Calu3 (cell line): ENCODE results near the gene PSMC4. TPM values are rescaled to one million over a fixed set of nuclear protein-coding genes. Genes with fewer than 3 reads are reported as not detected.

Source experiments
- BruUV-seq: library from RNA; stranded (reverse); fragments of 400-500 nt; replicated peaks from 2 replicates; lab custom pipeline; 2021; lab: Mats Ljungman, UMichigan
- CTCF ChIA-PET: fragments of 300-600 bp; sonication (Branson Sonifier 250); formaldehyde crosslinking; loops from one replicate; lab custom pipeline; 2022; ENCODE audit warnings: antibody characterized with exemption; lab: Charles Lee
- DNase-seq: peaks from one replicate; pipeline ENCODE4 v3.0.0; 2022
- H3K27ac Mint-ChIP-seq: one replicate; pipeline ENCODE4 v1.8.0; 2022; ENCODE audit warnings: mixed read lengths; ENCODE audit not compliant: unreplicated experiment
- H3K27me3 Mint-ChIP-seq: one replicate; pipeline ENCODE4 v1.8.0; 2022; ENCODE audit warnings: mixed read lengths; ENCODE audit not compliant: unreplicated experiment
- H3K36me3 Mint-ChIP-seq: one replicate; pipeline ENCODE4 v1.8.0; 2022; ENCODE audit warnings: mild to moderate bottlenecking, moderate library complexity, mixed read lengths; ENCODE audit not compliant: insufficient read depth, unreplicated experiment
- H3K4me1 Mint-ChIP-seq: one replicate; pipeline ENCODE4 v1.8.0; 2022; ENCODE audit warnings: mild to moderate bottlenecking, low read depth, mixed read lengths; ENCODE audit not compliant: unreplicated experiment
- H3K4me3 Mint-ChIP-seq: one replicate; pipeline ENCODE4 v1.8.0; 2022; ENCODE audit warnings: mild to moderate bottlenecking, low read depth, moderate library complexity, mixed read lengths; ENCODE audit not compliant: unreplicated experiment
- H3K9me3 Mint-ChIP-seq: one replicate; pipeline ENCODE4 v1.8.0; 2022; ENCODE audit warnings: low read depth, mixed read lengths; ENCODE audit not compliant: unreplicated experiment
- CTCF ChIP-seq: fragments of 200-600 bp; IDR thresholded peaks from one replicate; pipeline ENCODE4 v1.8.0; 2022; ENCODE audit warnings: antibody characterized with exemption; ENCODE audit not compliant: unreplicated experiment
- intact Hi-C: fragments of 100-400 bp; cut with micrococcal nuclease; formaldehyde crosslinking; loops from one replicate; pipeline ENCODE4 v1.10.0; 2022; ENCODE audit not compliant: unreplicated experiment
- total RNA-seq: library from RNA; stranded (reverse); gene quantifications from 2 replicates; pipeline ENCODE4 v1.2.3, GENCODE V29; 2022

The PSMC4 gene
- total RNA-seq, 1 experiment from 2014 or later, result 300 TPM

- intact Hi-C loops, result no loop called here
- no peak for TF ChIP-seq CTCF
- peaks cover 18% of the 10 kb centered on the region for H3K4me1 Mint-ChIP-seq
- peak overlapping the region; percentile 92 for H3K27ac Mint-ChIP-seq
- H3K4me3 Mint-ChIP-seq, result peak overlapping the region; percentile 96
- no peaks in the 10 kb centered on the region for H3K27me3 Mint-ChIP-seq
- CTCF ChIA-PET, result interaction anchor here (2.2 kb wide), 1 partner anchor 26 kb away, joined by 11 read pairs; the partner anchor contains the start of gene PSMC4
- peak; percentile 43 for DNase-seq
- peaks cover 13% of the 10 kb centered on the region for H3K36me3 Mint-ChIP-seq
- TSS peak; percentile 91 for BruUV-seq
- H3K9me3 Mint-ChIP-seq, result peaks cover 12% of the 10 kb centered on the region
Observed at GRCh38 chr19:39996218-39996810, 25.3 kb downstream of the PSMC4 start.

DNA sequence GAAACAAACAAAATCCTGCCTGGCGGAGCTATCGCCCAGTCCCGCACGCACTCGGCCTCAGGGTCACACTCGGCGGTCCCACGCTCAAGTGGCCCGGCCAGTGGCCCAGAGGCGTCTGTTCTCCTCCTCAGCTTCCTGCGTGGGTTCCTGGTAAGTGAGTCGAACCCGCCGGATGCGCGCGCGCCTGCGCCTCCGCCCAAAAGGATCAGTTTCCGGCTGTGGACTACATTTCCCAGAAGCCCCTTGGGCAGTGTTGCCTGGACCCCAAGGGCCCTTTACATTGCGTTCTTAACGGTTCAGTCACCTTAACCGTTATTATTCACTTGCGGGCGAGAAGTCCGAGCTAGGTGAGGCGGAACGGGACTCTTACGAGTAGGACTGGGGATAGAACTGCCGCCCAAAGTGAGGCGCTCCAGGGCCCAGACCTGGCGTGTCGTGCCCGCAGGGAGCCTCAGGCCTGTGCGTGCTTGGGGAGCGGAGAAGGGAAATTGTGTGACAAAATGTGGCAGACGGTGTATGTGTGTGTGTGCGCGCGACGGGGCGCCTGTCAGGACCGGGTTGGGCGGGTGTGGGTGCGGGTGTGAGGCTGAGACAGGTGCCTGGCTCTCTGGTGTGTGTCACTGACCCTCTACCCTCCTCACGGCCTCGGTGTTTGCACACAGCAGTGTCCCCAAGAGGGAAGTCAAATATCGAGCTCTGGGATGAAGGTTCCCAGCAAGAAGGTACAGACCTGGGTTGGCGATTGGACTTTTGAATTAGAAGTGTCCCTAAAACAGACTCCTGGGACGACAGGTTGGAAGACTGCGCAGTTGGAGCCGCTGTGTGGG lies 26.1 kb downstream of the PSMC4 start, which contains the start of gene ZNF546:
TSS of gene ZNF546 (plus strand) at position 250 of the 827 bp plus-strand sequence. CDS start 1,267 bp downstream, outside the sequence.
- peaks cover 18% of the 10 kb centered on the region for H3K4me1 Mint-ChIP-seq
- intact Hi-C loops, result no loop called here
- BruUV-seq, result no TSS peak
- no peak for TF ChIP-seq CTCF
- peak within 1 kb of the TSS; percentile 96 for H3K4me3 Mint-ChIP-seq
- peaks cover 12% of the 10 kb centered on the region for H3K9me3 Mint-ChIP-seq
- CTCF ChIA-PET, result interaction anchor here (0.6 to 2.2 kb wide), 2 partner anchors 27 to 1343 kb away, joined by 4 to 11 read pairs; partner anchors contain the start of gene PSMC4
- peaks cover 13% of the 10 kb centered on the region for H3K36me3 Mint-ChIP-seq
- peak; percentile 87 for DNase-seq
- H3K27ac Mint-ChIP-seq, result peak within 1 kb of the TSS; percentile 92
- no peaks in the 10 kb centered on the region for H3K27me3 Mint-ChIP-seq

- Mint-ChIP-seq H3K27me3 (no peaks in the 10 kb centered on the region), H3K9me3 (peaks cover 7% of the 10 kb centered on the region), H3K4me3 (peak overlapping the region; percentile 96), H3K4me1 (peaks cover 18% of the 10 kb centered on the region), H3K27ac (peak overlapping the region; percentile 92), H3K36me3 (peaks cover 13% of the 10 kb centered on the region)
- no peak for DNase-seq
- CTCF ChIA-PET, result interaction anchor here (0.6 to 2.2 kb wide), 2 partner anchors 27 to 1344 kb away, joined by 4 to 11 read pairs; partner anchors contain the start of gene PSMC4
- TF ChIP-seq CTCF, result no peak
- intact Hi-C loops, result no loop called here
- no TSS peak for BruUV-seq
Observed at GRCh38 chr19:39997638-39998216, 26.8 kb downstream of the PSMC4 start.

DNA sequence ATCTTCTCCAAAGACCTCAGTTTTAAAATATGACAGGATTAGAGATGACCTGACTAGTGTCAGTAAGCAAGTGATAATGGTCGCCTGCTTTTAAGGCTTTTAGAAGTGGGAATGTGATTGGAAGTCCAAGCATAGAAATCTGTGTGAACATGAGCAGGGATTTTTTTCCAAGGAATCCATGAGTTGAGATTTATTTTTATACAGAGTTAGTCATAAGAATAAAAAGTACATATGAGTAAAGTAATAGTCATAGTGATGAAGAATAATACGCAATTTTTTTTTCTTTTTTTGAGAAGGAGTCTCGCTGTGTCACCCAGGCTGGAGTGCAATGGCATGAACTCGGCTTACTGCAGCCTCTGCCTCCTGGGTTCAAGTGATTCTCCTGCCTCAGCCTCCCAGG lies 27.5 kb downstream of the PSMC4 start:
- Mint-ChIP-seq H3K27ac (no peak overlapping the region), H3K36me3 (peaks cover 13% of the 10 kb centered on the region), H3K9me3 (peaks cover 3% of the 10 kb centered on the region), H3K27me3 (no peaks in the 10 kb centered on the region), H3K4me3 (no peak overlapping the region), H3K4me1 (peaks cover 18% of the 10 kb centered on the region)
- no peak for TF ChIP-seq CTCF
- CTCF ChIA-PET, result no interaction called here
- intact Hi-C loops, result no loop called here
- no peak for DNase-seq
- no TSS peak for BruUV-seq
